Prostate gland (tissue), 2 donors: Measurements from ENCODE around the gene GATC. TPM values are rescaled to one million over a fixed set of nuclear protein-coding genes. Genes with fewer than 3 reads are reported as not detected.

Experiments used
- DNase-seq: peaks from one replicate; pipeline ENCODE4 v3.0.0-alpha.2; 2019; ENCODE audit warnings: low spot score
- H3K27ac ChIP-seq, 2 donors: fragments of 200-600 bp; sonication (generic); 2 replicates each; pipeline ENCODE4 v1.5.1; 2017 to 2019
- H3K27me3 ChIP-seq: fragments of 200-600 bp; sonication (generic); replicated peaks from 2 replicates; pipeline ENCODE4 v1.5.1; 2019; ENCODE audit not compliant: insufficient read depth
- H3K36me3 ChIP-seq, 2 donors: fragments of 200-600 bp; sonication (generic); 1 replicate in 1 of 2; 2 replicates in 1 of 2; pipeline versions ENCODE4 v1.5.1 to v1.8.1; 2017 to 2019
- H3K4me1 ChIP-seq: fragments of 200-600 bp; sonication (generic); replicated peaks from 2 replicates; pipeline ENCODE4 v1.5.1; 2019
- H3K4me3 ChIP-seq, 2 donors: fragments of 200-600 bp; sonication (generic); 2 replicates each; pipeline ENCODE4 v1.5.1; 2017 to 2019
- H3K9me3 ChIP-seq: fragments of 200-600 bp; sonication (generic); 2 replicates; pipeline ENCODE4 v1.5.1; 2017
- POLR2A ChIP-seq: fragments of 450-650 bp; IDR thresholded peaks from one replicate; pipeline ENCODE4 v1.6.1; 2016; ENCODE audit warnings: antibody characterized with exemption, mild to moderate bottlenecking
- POLR2AphosphoS5 ChIP-seq: sonication (generic); formaldehyde crosslinking; IDR thresholded peaks from one replicate; pipeline ENCODE4 v1.6.1; 2017; ENCODE audit warnings: antibody characterized with exemption
- WGBS: methylation state at CpG from one replicate; pipeline ENCODE4 v1.1.5; 2018; 5-methylcytosine and 5-hydroxymethylcytosine counted together
- intact Hi-C: fragments of 100-400 bp; cut with DNase I; formaldehyde crosslinking; loops from one replicate; pipeline ENCODE4 v1.14.2; 2022
- small RNA-seq, 2 donors: library from RNA; depleted of rRNA; stranded (forward); fragments of <200 nt; gene quantifications; one replicate each; pipeline ENCODE3, GENCODE V24; 2016
- total RNA-seq, 2 donors: library from RNA; depleted of rRNA; stranded (reverse); fragments of >200 nt; gene quantifications; one replicate each; pipeline ENCODE4 v1.1.0, GENCODE V29; 2016
- TF ChIP-seq, protein P1 (sequence below), 4 experiments: fragments of 200-600 bp in 2 of 4; fragments of 450-650 bp in 2 of 4; sonication (generic) in 2 of 4; IDR thresholded peaks; 1 replicate in 3 of 4; 2 replicates in 1 of 4; pipeline ENCODE4 v1.5.1; 2016 to 2019; ENCODE audit warnings: antibody characterized with exemption in 4 of 4, mild to moderate bottlenecking in 2 of 4, moderate library complexity in 2 of 4

Gene GATC
- total RNA-seq, 2 donors from 2014 or later = 19.3 to 30.1 TPM

GRCh38 chr12:120500581-120500980 is 54.3 kb downstream of the GATC start:
- Histone ChIP-seq H3K4me1 (no peaks in the 10 kb centered on the region), H3K9me3 (no peaks in the 10 kb centered on the region), H3K36me3 (peaks cover 0 to 6% of the 10 kb centered on the region in 2 donors), H3K27ac (no peak overlapping the region), H3K4me3 (no peak overlapping the region), H3K27me3 (no peaks in the 10 kb centered on the region)
- no peak for DNase-seq
- WGBS = 78% methylated on average over 1 of the region's 1 CpG
- TF ChIP-seq POLR2AphosphoS5 (no peak), POLR2A (no peak)
- TF ChIP-seq, protein P1, sequence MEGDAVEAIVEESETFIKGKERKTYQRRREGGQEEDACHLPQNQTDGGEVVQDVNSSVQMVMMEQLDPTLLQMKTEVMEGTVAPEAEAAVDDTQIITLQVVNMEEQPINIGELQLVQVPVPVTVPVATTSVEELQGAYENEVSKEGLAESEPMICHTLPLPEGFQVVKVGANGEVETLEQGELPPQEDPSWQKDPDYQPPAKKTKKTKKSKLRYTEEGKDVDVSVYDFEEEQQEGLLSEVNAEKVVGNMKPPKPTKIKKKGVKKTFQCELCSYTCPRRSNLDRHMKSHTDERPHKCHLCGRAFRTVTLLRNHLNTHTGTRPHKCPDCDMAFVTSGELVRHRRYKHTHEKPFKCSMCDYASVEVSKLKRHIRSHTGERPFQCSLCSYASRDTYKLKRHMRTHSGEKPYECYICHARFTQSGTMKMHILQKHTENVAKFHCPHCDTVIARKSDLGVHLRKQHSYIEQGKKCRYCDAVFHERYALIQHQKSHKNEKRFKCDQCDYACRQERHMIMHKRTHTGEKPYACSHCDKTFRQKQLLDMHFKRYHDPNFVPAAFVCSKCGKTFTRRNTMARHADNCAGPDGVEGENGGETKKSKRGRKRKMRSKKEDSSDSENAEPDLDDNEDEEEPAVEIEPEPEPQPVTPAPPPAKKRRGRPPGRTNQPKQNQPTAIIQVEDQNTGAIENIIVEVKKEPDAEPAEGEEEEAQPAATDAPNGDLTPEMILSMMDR (IDR thresholded peaks at IDR 0.05) = no peak
- intact Hi-C loops = no loop called here

- intact Hi-C loops = no loop called here
- Histone ChIP-seq H3K27me3 (no peaks in the 10 kb centered on the region), H3K36me3 (peaks cover 0 to 6% of the 10 kb centered on the region in 2 donors), H3K4me1 (no peaks in the 10 kb centered on the region), H3K4me3 (no peak overlapping the region), H3K9me3 (no peaks in the 10 kb centered on the region), H3K27ac (no peak overlapping the region)
- DNase-seq = no peak
- whole genome bisulfite sequencing = 81% methylated on average over 4 of the region's 4 CpGs
- TF ChIP-seq, protein P1 (IDR thresholded peaks at IDR 0.05) = no peak
- no peak for TF ChIP-seq POLR2AphosphoS5
- no peak for TF ChIP-seq POLR2A
Observed at GRCh38 chr12:120504587-120504986, 58.3 kb downstream of the GATC start.

GRCh38 chr12:120508537-120508936 is 62.3 kb downstream of the GATC start:
- WGBS = 96% methylated on average over 8 of the region's 8 CpGs
- H3K4me1 ChIP-seq = no peaks in the 10 kb centered on the region
- no peaks in the 10 kb centered on the region for H3K27me3 ChIP-seq
- no peak overlapping the region for H3K4me3 ChIP-seq
- no peak for TF ChIP-seq POLR2AphosphoS5
- TF ChIP-seq, protein P1 (IDR thresholded peaks at IDR 0.05) = no peak
- TF ChIP-seq POLR2A = no peak
- peaks cover 0 to 2% of the 10 kb centered on the region in 2 donors for H3K36me3 ChIP-seq
- DNase-seq = no peak
- H3K27ac ChIP-seq = no peak overlapping the region
- H3K9me3 ChIP-seq = no peaks in the 10 kb centered on the region
- intact Hi-C loops = no loop called here

Small RNA genes lying within 50 kb of the gene (small RNA-seq; reads per million reads assigned to genes)
- 0 reads per million in 2 donors for gene RF00019

Other genes starting within 250 kb of the GATC start
- 1,000 to 10,000 TPM; 1,950 to 2,858 TPM for gene RPLP0, start 245.3 kb upstream of the GATC start, total RNA-seq
- gene PXN, start 180.7 kb upstream of the GATC start, total RNA-seq = 100 to 1,000 TPM in 1 of 2 donors, 10 to 100 TPM in 1; 58.3 to 113 TPM
- gene RNU4-2, start 154.5 kb upstream of the GATC start, total RNA-seq = under 1 TPM; under 0.01 TPM
- under 1 TPM; under 0.01 TPM for gene RNU4-1, start 153.2 kb upstream of the GATC start, total RNA-seq
- 1 to 10 TPM in 1 of 2 donors, under 1 TPM in 1; 0.96 to 2.2 TPM for gene SIRT4, start 144.1 kb upstream of the GATC start, total RNA-seq
- not detected for gene PLA2G1B, start 118.7 kb upstream of the GATC start, total RNA-seq
- gene MSI1, start 77.3 kb upstream of the GATC start, total RNA-seq = 1 to 10 TPM; 1.7 to 8.2 TPM
- 100 to 1,000 TPM; 616 to 965 TPM for gene COX6A1, start 8.3 kb upstream of the GATC start, total RNA-seq
- gene TRIAP1, start 60 bp upstream of the GATC start, total RNA-seq = 10 to 100 TPM; 15.7 to 21.9 TPM
- gene SRSF9, start 23.3 kb downstream of the GATC start, total RNA-seq = 100 to 1,000 TPM in 1 of 2 donors, 10 to 100 TPM in 1; 98.7 to 131 TPM
- gene DYNLL1, start 49.7 kb downstream of the GATC start, total RNA-seq = 100 to 1,000 TPM; 166 to 303 TPM
- gene COQ5, start 82.7 kb downstream of the GATC start, total RNA-seq = 10 to 100 TPM; 18.1 to 26.7 TPM
- 100 to 1,000 TPM in 1 of 2 donors, 10 to 100 TPM in 1; 95.3 to 251 TPM for gene RNF10, start 87.9 kb downstream of the GATC start, total RNA-seq
- gene POP5, start 135.0 kb downstream of the GATC start, total RNA-seq = 10 to 100 TPM; 39.3 to 45.2 TPM
- under 1 TPM; 0.23 to 0.62 TPM for gene CABP1, start 194.2 kb downstream of the GATC start, total RNA-seq
- 100 to 1,000 TPM; 116 to 124 TPM for gene MLEC, start 240.7 kb downstream of the GATC start, total RNA-seq